ENCODE measurements around the gene SRSF5. TPM values are rescaled to one million over a fixed set of nuclear protein-coding genes. Genes with fewer than 3 reads are reported as not detected.

SRSF5 gene
- total RNA-seq, 1 experiment from 2014 or later = 288 TPM

DNA sequence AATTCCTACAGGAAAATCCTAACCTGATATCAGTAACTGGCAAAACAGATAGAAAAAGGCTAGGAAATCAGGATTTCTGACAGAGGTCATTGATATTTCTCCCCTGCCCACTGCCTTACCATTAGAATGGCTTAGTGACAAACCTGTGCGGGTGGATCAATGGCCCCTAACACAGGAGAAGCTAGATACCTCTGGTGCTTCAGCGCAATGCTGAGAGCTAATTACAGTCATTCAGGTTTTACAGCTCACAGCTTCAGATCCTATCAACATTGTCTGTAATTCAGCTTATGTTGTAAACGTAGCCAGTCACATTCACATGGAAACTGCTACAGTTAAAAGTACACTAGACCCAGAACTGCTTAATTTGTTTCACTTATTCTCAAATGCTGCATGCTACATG is 47.5 kb downstream of the SRSF5 start (continued):
- TF ChIP-seq, protein P1, sequence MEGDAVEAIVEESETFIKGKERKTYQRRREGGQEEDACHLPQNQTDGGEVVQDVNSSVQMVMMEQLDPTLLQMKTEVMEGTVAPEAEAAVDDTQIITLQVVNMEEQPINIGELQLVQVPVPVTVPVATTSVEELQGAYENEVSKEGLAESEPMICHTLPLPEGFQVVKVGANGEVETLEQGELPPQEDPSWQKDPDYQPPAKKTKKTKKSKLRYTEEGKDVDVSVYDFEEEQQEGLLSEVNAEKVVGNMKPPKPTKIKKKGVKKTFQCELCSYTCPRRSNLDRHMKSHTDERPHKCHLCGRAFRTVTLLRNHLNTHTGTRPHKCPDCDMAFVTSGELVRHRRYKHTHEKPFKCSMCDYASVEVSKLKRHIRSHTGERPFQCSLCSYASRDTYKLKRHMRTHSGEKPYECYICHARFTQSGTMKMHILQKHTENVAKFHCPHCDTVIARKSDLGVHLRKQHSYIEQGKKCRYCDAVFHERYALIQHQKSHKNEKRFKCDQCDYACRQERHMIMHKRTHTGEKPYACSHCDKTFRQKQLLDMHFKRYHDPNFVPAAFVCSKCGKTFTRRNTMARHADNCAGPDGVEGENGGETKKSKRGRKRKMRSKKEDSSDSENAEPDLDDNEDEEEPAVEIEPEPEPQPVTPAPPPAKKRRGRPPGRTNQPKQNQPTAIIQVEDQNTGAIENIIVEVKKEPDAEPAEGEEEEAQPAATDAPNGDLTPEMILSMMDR (IDR thresholded peaks at IDR 0.05) = no peak
- no peak for TF ChIP-seq ZNF121 (CRISPR knock-in tag; IDR thresholded peaks at IDR 0.05)
- TF ChIP-seq OVOL2 (CRISPR knock-in tag; IDR thresholded peaks at IDR 0.05; ENCODE audit: borderline replicate concordance) = no peak
- TF ChIP-seq, protein P2, sequence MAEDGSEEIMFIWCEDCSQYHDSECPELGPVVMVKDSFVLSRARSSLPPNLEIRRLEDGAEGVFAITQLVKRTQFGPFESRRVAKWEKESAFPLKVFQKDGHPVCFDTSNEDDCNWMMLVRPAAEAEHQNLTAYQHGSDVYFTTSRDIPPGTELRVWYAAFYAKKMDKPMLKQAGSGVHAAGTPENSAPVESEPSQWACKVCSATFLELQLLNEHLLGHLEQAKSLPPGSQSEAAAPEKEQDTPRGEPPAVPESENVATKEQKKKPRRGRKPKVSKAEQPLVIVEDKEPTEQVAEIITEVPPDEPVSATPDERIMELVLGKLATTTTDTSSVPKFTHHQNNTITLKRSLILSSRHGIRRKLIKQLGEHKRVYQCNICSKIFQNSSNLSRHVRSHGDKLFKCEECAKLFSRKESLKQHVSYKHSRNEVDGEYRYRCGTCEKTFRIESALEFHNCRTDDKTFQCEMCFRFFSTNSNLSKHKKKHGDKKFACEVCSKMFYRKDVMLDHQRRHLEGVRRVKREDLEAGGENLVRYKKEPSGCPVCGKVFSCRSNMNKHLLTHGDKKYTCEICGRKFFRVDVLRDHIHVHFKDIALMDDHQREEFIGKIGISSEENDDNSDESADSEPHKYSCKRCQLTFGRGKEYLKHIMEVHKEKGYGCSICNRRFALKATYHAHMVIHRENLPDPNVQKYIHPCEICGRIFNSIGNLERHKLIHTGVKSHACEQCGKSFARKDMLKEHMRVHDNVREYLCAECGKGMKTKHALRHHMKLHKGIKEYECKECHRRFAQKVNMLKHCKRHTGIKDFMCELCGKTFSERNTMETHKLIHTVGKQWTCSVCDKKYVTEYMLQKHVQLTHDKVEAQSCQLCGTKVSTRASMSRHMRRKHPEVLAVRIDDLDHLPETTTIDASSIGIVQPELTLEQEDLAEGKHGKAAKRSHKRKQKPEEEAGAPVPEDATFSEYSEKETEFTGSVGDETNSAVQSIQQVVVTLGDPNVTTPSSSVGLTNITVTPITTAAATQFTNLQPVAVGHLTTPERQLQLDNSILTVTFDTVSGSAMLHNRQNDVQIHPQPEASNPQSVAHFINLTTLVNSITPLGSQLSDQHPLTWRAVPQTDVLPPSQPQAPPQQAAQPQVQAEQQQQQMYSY (CRISPR knock-in tag; IDR thresholded peaks at IDR 0.05) = no peak
- TF ChIP-seq ZNF416 (CRISPR knock-in tag; IDR thresholded peaks at IDR 0.05) = no peak
- TF ChIP-seq, protein P3, sequence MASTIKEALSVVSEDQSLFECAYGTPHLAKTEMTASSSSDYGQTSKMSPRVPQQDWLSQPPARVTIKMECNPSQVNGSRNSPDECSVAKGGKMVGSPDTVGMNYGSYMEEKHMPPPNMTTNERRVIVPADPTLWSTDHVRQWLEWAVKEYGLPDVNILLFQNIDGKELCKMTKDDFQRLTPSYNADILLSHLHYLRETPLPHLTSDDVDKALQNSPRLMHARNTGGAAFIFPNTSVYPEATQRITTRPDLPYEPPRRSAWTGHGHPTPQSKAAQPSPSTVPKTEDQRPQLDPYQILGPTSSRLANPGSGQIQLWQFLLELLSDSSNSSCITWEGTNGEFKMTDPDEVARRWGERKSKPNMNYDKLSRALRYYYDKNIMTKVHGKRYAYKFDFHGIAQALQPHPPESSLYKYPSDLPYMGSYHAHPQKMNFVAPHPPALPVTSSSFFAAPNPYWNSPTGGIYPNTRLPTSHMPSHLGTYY (CRISPR knock-in tag; IDR thresholded peaks at IDR 0.05) = no peak
- no peak for TF ChIP-seq MXD4 (CRISPR knock-in tag; IDR thresholded peaks at IDR 0.05; ENCODE audit: borderline replicate concordance)
- TF ChIP-seq, protein P4, sequence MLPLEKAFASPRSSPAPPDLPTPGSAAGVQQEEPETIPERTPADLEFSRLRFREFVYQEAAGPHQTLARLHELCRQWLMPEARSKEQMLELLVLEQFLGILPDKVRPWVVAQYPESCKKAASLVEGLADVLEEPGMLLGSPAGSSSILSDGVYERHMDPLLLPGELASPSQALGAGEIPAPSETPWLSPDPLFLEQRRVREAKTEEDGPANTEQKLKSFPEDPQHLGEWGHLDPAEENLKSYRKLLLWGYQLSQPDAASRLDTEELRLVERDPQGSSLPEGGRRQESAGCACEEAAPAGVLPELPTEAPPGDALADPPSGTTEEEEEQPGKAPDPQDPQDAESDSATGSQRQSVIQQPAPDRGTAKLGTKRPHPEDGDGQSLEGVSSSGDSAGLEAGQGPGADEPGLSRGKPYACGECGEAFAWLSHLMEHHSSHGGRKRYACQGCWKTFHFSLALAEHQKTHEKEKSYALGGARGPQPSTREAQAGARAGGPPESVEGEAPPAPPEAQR (CRISPR knock-in tag; IDR thresholded peaks at IDR 0.05) = no peak
- TF ChIP-seq NFE2L1 (CRISPR knock-in tag; IDR thresholded peaks at IDR 0.05) = no peak
- no peak for TF ChIP-seq SMAD4 (CRISPR knock-in tag; IDR thresholded peaks at IDR 0.05)
- no peak for TF ChIP-seq NR3C1 (CRISPR knock-in tag; conservative IDR thresholded peaks at IDR 0.05; ENCODE audit: low read depth)
- TF ChIP-seq ZNF138 (CRISPR knock-in tag; conservative IDR thresholded peaks at IDR 0.05) = no peak

DNA sequence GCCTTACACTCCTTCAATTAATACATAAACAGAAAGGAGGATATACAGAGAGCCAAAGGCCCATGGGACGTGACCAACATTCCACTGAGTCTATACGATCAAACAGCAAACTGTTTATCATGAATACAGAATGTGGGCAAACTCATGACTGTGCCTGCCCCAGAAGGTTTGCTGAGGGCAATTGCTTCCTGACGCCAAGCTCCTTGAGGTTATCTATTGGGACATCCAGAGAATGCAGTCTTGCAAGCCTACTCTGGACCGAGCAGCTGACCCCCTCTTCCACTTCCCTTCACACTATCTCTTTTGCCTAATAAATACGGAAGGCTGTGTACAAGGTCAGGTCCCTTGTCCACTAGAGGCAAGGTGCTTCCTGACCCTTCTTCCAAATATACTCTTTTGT is 48.6 kb downstream of the SRSF5 start:
- Mint-ChIP-seq H3K4me3 (no peak overlapping the region), H3K4me1 (peaks cover 2% of the 10 kb centered on the region; the same call in 1 of the 2 replicates), H3K36me3 (no peaks in the 10 kb centered on the region), H3K27ac (no peak overlapping the region), H3K9me3 (peaks cover 23% of the 10 kb centered on the region), H3K27me3 (ENCODE audit: low read depth) (no peaks in the 10 kb centered on the region)
- POLR2A ChIA-PET = no interaction called here
- ATAC-seq (no peak), DNase-seq (ENCODE audit: low spot score) (no peak)
- CTCF ChIA-PET = interaction anchor here (1.3 to 6.8 kb wide), 2 partner anchors 213 to 231 kb away, joined by 3 to 76 read pairs; no protein-coding TSS in a partner anchor
- no peak for TF ChIP-seq TP53 (CRISPR knock-in tag; IDR thresholded peaks at IDR 0.05)
- TF ChIP-seq, protein P5, sequence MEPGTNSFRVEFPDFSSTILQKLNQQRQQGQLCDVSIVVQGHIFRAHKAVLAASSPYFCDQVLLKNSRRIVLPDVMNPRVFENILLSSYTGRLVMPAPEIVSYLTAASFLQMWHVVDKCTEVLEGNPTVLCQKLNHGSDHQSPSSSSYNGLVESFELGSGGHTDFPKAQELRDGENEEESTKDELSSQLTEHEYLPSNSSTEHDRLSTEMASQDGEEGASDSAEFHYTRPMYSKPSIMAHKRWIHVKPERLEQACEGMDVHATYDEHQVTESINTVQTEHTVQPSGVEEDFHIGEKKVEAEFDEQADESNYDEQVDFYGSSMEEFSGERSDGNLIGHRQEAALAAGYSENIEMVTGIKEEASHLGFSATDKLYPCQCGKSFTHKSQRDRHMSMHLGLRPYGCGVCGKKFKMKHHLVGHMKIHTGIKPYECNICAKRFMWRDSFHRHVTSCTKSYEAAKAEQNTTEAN (CRISPR knock-in tag; IDR thresholded peaks at IDR 0.05) = no peak
- no peak for TF ChIP-seq ZNF317 (CRISPR knock-in tag; IDR thresholded peaks at IDR 0.05; ENCODE audit: borderline replicate concordance, low read depth)
- TF ChIP-seq, protein P6, sequence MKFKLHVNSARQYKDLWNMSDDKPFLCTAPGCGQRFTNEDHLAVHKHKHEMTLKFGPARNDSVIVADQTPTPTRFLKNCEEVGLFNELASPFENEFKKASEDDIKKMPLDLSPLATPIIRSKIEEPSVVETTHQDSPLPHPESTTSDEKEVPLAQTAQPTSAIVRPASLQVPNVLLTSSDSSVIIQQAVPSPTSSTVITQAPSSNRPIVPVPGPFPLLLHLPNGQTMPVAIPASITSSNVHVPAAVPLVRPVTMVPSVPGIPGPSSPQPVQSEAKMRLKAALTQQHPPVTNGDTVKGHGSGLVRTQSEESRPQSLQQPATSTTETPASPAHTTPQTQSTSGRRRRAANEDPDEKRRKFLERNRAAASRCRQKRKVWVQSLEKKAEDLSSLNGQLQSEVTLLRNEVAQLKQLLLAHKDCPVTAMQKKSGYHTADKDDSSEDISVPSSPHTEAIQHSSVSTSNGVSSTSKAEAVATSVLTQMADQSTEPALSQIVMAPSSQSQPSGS (CRISPR knock-in tag; IDR thresholded peaks at IDR 0.05; ENCODE audit: borderline replicate concordance, low read depth) = no peak
- TF ChIP-seq, protein P3 (CRISPR knock-in tag; IDR thresholded peaks at IDR 0.05) = no peak
- TF ChIP-seq NR1H2 (CRISPR knock-in tag; IDR thresholded peaks at IDR 0.05) = no peak
- TF ChIP-seq MXD4 (CRISPR knock-in tag; IDR thresholded peaks at IDR 0.05; ENCODE audit: borderline replicate concordance) = no peak
- TF ChIP-seq, protein P7, sequence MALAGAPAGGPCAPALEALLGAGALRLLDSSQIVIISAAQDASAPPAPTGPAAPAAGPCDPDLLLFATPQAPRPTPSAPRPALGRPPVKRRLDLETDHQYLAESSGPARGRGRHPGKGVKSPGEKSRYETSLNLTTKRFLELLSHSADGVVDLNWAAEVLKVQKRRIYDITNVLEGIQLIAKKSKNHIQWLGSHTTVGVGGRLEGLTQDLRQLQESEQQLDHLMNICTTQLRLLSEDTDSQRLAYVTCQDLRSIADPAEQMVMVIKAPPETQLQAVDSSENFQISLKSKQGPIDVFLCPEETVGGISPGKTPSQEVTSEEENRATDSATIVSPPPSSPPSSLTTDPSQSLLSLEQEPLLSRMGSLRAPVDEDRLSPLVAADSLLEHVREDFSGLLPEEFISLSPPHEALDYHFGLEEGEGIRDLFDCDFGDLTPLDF (CRISPR knock-in tag; IDR thresholded peaks at IDR 0.05) = no peak
- TF ChIP-seq, protein P8, sequence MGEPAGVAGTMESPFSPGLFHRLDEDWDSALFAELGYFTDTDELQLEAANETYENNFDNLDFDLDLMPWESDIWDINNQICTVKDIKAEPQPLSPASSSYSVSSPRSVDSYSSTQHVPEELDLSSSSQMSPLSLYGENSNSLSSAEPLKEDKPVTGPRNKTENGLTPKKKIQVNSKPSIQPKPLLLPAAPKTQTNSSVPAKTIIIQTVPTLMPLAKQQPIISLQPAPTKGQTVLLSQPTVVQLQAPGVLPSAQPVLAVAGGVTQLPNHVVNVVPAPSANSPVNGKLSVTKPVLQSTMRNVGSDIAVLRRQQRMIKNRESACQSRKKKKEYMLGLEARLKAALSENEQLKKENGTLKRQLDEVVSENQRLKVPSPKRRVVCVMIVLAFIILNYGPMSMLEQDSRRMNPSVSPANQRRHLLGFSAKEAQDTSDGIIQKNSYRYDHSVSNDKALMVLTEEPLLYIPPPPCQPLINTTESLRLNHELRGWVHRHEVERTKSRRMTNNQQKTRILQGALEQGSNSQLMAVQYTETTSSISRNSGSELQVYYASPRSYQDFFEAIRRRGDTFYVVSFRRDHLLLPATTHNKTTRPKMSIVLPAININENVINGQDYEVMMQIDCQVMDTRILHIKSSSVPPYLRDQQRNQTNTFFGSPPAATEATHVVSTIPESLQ (CRISPR knock-in tag; IDR thresholded peaks at IDR 0.05) = no peak
- TF ChIP-seq ZNF396 (CRISPR knock-in tag; IDR thresholded peaks at IDR 0.05; ENCODE audit: borderline replicate concordance) = no peak
- no peak for TF ChIP-seq TCF7 (CRISPR knock-in tag; IDR thresholded peaks at IDR 0.05; ENCODE audit: low read depth)
